Measurements from ENCODE around the gene GRAMD1C. TPM values are rescaled to one million over a fixed set of nuclear protein-coding genes. Genes with fewer than 3 reads are reported as not detected.
A peak's percentile ranks its signal among the peaks of the same experiment; 100 is the strongest.

Gene GRAMD1C
- total and polyA plus RNA-seq, 9 of the 15 experiments (the other 6 are each of a cell fraction or from before 2014, with no cell fraction given): not detected

- H2AFZ ChIP-seq (ENCODE audit: low read depth, low read length): no peak overlapping the region
- no peak overlapping the region for H3K4me2 ChIP-seq (ENCODE audit: insufficient read depth, low read length)
- H3K9me3 ChIP-seq (replicated peaks; ENCODE audit: control insufficient read depth, insufficient read depth, low read depth, low read length): no peaks in the 10 kb centered on the region
- no peaks in the 10 kb centered on the region for H3K9me1 ChIP-seq (ENCODE audit: control insufficient read depth, insufficient read depth, low read length)
- in situ Hi-C loops (cut with MboI): no loop called here
- H3K9ac ChIP-seq (ENCODE audit: insufficient read depth in 1 of 2, low read depth in 2 of 2, low read length in 2 of 2): no peak overlapping the region
- ChIA-PET POLR2A (no interaction called here), CTCF (ENCODE audit: low intra/inter-chr PET ratio) (no interaction called here)
- ATAC-seq (no peak), DNase-seq (ENCODE audit: extremely low read depth in 1 of 4, low spot score in 3 of 4) (no peak), FAIRE-seq (no peak)
- no peak overlapping the region for H3K4me3 ChIP-seq
- TF ChIP-seq TFE3 (CRISPR knock-in tag; IDR thresholded peaks at IDR 0.05) (peak; percentile 63), ILK (tag; IDR thresholded peaks at IDR 0.05; ENCODE audit: borderline replicate concordance, low read depth) (no peak)
- 6% methylated on average over 3 of the region's 3 CpGs for WGBS (ENCODE audit: insufficient coverage, low coverage, missing lambda C conversion rate)
- no peaks in the 10 kb centered on the region for H3K79me2 ChIP-seq (ENCODE audit: control insufficient read depth, insufficient read depth, low read length)
- H3K36me3 ChIP-seq (ENCODE audit: control insufficient read depth, insufficient read depth, low read length): no peaks in the 10 kb centered on the region
- H3K27ac ChIP-seq (ENCODE audit: extremely low read depth, low read depth, low read length): no peak overlapping the region
- no peaks in the 10 kb centered on the region for H4K20me1 ChIP-seq (replicated peaks; ENCODE audit: control insufficient read depth, insufficient read depth, low read length)
- intact Hi-C loops (cut with micrococcal nuclease): loop anchor here (1.0 kb wide), 1 partner anchor 9 kb away; no protein-coding TSS in a partner anchor
- H3K27me3 ChIP-seq (ENCODE audit: control insufficient read depth in 2 of 2, insufficient read depth in 2 of 2, low read length in 2 of 2): no peaks in the 10 kb centered on the region
- no TSS peak for BruUV-seq (replicated peaks)
- H3K4me1 ChIP-seq (replicated peaks in 1 of 2; ENCODE audit: control insufficient read depth in 2 of 2, insufficient read depth in 2 of 2, low read length in 2 of 2): no peaks in the 10 kb centered on the region
Measured at GRCh38 chr3:113878403-113878802, 39.8 kb downstream of the GRAMD1C start.

- H3K4me1 ChIP-seq (replicated peaks in 1 of 2; ENCODE audit: control insufficient read depth in 2 of 2, insufficient read depth in 2 of 2, low read length in 2 of 2): no peaks in the 10 kb centered on the region
- CTCF ChIA-PET (ENCODE audit: low intra/inter-chr PET ratio): no interaction called here
- H3K36me3 ChIP-seq (ENCODE audit: control insufficient read depth, insufficient read depth, low read length): no peaks in the 10 kb centered on the region
- FAIRE-seq (no peak), ATAC-seq (no peak), DNase-seq (ENCODE audit: extremely low read depth in 1 of 4, low spot score in 3 of 4) (no peak)
- no peaks in the 10 kb centered on the region for H3K9me1 ChIP-seq (ENCODE audit: control insufficient read depth, insufficient read depth, low read length)
- no TSS peak for BruUV-seq (replicated peaks)
- H2AFZ ChIP-seq (ENCODE audit: low read depth, low read length): no peak overlapping the region
- H3K79me2 ChIP-seq (ENCODE audit: control insufficient read depth, insufficient read depth, low read length): no peaks in the 10 kb centered on the region
- no peak overlapping the region for H3K4me2 ChIP-seq (ENCODE audit: insufficient read depth, low read length)
- 31% methylated on average over 7 of the region's 30 CpGs for WGBS (ENCODE audit: insufficient coverage, low coverage, missing lambda C conversion rate)
- in situ Hi-C loops (cut with MboI) (no loop called here), intact Hi-C loops (cut with micrococcal nuclease) (no loop called here)
- no peak overlapping the region for H3K27ac ChIP-seq (ENCODE audit: extremely low read depth, low read depth, low read length)
- no peaks in the 10 kb centered on the region for H3K9me3 ChIP-seq (replicated peaks; ENCODE audit: control insufficient read depth, insufficient read depth, low read depth, low read length)
- H3K4me3 ChIP-seq: no peak overlapping the region
- H4K20me1 ChIP-seq (replicated peaks; ENCODE audit: control insufficient read depth, insufficient read depth, low read length): no peaks in the 10 kb centered on the region
- H3K27me3 ChIP-seq (ENCODE audit: control insufficient read depth in 2 of 2, insufficient read depth in 2 of 2, low read length in 2 of 2): peaks cover 0 to 5% of the 10 kb centered on the region in 2 experiments; a peak in 4 of 5 replicates
- no peak overlapping the region for H3K9ac ChIP-seq (ENCODE audit: insufficient read depth in 1 of 2, low read depth in 2 of 2, low read length in 2 of 2)
- POLR2A ChIA-PET: no interaction called here
- no peak for TF ChIP-seq CEBPZ (IDR thresholded peaks at IDR 0.05; ENCODE audit: borderline replicate concordance, low read depth, low read length)
- TF ChIP-seq E2F6 (IDR thresholded peaks at IDR 0.05; ENCODE audit: borderline replicate concordance in 1 of 2, extremely low read depth in 1 of 2, insufficient read depth in 1 of 2, insufficient read length in 1 of 2, low read depth in 1 of 2, low read length in 1 of 2, poor library complexity in 1 of 2, severe bottlenecking in 1 of 2): no peak
- no peak for TF ChIP-seq ZNF408 (CRISPR knock-in tag; IDR thresholded peaks at IDR 0.05; ENCODE audit: low read depth)
- no peak for TF ChIP-seq SP2 (IDR thresholded peaks at IDR 0.05; ENCODE audit: extremely low read depth, low read depth, low read length, poor library complexity, severe bottlenecking)
- no peak for TF ChIP-seq HNRNPLL (IDR thresholded peaks at IDR 0.05; ENCODE audit: low read depth, low read length, poor library complexity, severe bottlenecking)
- no peak for TF ChIP-seq U2AF1 (optimal IDR thresholded peaks at IDR 0.05; ENCODE audit: low read depth, low read length)
Measured at GRCh38 chr3:113885050-113885449, 46.5 kb downstream of the GRAMD1C start.
